ENCODE results near the gene GRXCR2. TPM values are rescaled to one million over a fixed set of nuclear protein-coding genes. Genes with fewer than 3 reads are reported as not detected.

The GRXCR2 gene
- total RNA-seq, 1 experiment from 2014 or later: not detected

- intact Hi-C loops (cut with micrococcal nuclease): no loop called here
- no TSS peak for BruUV-seq (replicated peaks)
- no peak for DNase-seq (ENCODE audit: low read depth, low spot score)
- ChIA-PET POLR2A (no interaction called here), RAD21 (ENCODE audit: low non-redundant PET in 1 of 2, low total read pairs in 2 of 2, uncharacterized antibody in 2 of 2, unreplicated experiment in 2 of 2) (no interaction called here), CTCF (no interaction called here)
- H3K36me3 ChIP-seq (ENCODE audit: control insufficient read depth in 1 of 2, insufficient read depth in 2 of 2, low read length in 2 of 2): no peaks in the 10 kb centered on the region
- H3K9me3 ChIP-seq (ENCODE audit: control insufficient read depth in 1 of 2, insufficient read depth in 1 of 2, low read depth in 1 of 2, low read length in 2 of 2): no peaks in the 10 kb centered on the region
- H3K79me2 ChIP-seq (ENCODE audit: insufficient read depth, low read length): no peaks in the 10 kb centered on the region
- H3K9ac ChIP-seq (ENCODE audit: low read length): no peak overlapping the region
- no peak for ATAC-seq
- no peak overlapping the region for H2AFZ ChIP-seq (ENCODE audit: low read depth, low read length, poor library complexity, severe bottlenecking)
- H3K9me2 ChIP-seq (ENCODE audit: insufficient read depth): no peaks in the 10 kb centered on the region
- no peaks in the 10 kb centered on the region for H3K27me3 ChIP-seq (ENCODE audit: insufficient read depth, low read length)
- no peak overlapping the region for H3K27ac ChIP-seq (ENCODE audit: low read depth, low read length)
- H3K4me3 ChIP-seq (replicated peaks in 1 of 2; ENCODE audit: low read depth in 1 of 2, low read length in 2 of 2): no peak overlapping the region
- no peak for TF ChIP-seq JUND (IDR thresholded peaks at IDR 0.05)
- TF ChIP-seq EZH2phosphoT487 (IDR thresholded peaks at IDR 0.05; ENCODE audit: borderline replicate concordance): no peak
- TF ChIP-seq CBX3 (IDR thresholded peaks at IDR 0.05; ENCODE audit: low read depth): no peak
- TF ChIP-seq ZBTB33 (IDR thresholded peaks at IDR 0.05; ENCODE audit: extremely low read depth, insufficient replicate concordance, low read length): no peak
- no peak for TF ChIP-seq TCF7L2 (IDR thresholded peaks at IDR 0.05; ENCODE audit: borderline replicate concordance, extremely low read depth, insufficient read depth, insufficient read length)
- no peak for TF ChIP-seq FOSL1 (IDR thresholded peaks at IDR 0.05; ENCODE audit: low read depth)
- TF ChIP-seq POLR2A (IDR thresholded peaks at IDR 0.05; ENCODE audit: borderline replicate concordance, extremely low read depth, insufficient read depth, insufficient read length): no peak
- no peak for TF ChIP-seq ELF1 (IDR thresholded peaks at IDR 0.05; ENCODE audit: borderline replicate concordance, low read depth)
- no peak for TF ChIP-seq RAD21 (IDR thresholded peaks at IDR 0.05; ENCODE audit: low read depth)
- TF ChIP-seq CTCF (IDR thresholded peaks at IDR 0.05 in 2 of 3, conservative IDR thresholded peaks at IDR 0.05 in 1 of 3; ENCODE audit: borderline replicate concordance in 1 of 3, insufficient read depth in 1 of 3, low read depth in 2 of 3, low read length in 2 of 3): no peak
- no peak for TF ChIP-seq EZH2 (IDR thresholded peaks at IDR 0.05)
- TF ChIP-seq SIN3A (IDR thresholded peaks at IDR 0.05; ENCODE audit: low read depth): no peak
- TF ChIP-seq REST (IDR thresholded peaks at IDR 0.05; ENCODE audit: low read depth): no peak
- TF ChIP-seq MAX (IDR thresholded peaks at IDR 0.05): no peak
- TF ChIP-seq ZFX (IDR thresholded peaks at IDR 0.05): no peak
- H4K20me1 ChIP-seq (ENCODE audit: insufficient read depth): no peaks in the 10 kb centered on the region
- H3K4me2 ChIP-seq (ENCODE audit: low read length): no peak overlapping the region
- peaks cover 12 to 29% of the 10 kb centered on the region in 2 experiments; a peak in 3 of 4 replicates for H3K4me1 ChIP-seq (ENCODE audit: control insufficient read depth in 1 of 2, insufficient read depth in 2 of 2, low read length in 2 of 2)
Observed at GRCh38 chr5:145921211-145921610, 48.4 kb upstream of the GRXCR2 start.

Data from HCT116 (cell line).